Upper lobe of left lung (tissue), 6 donors: ENCODE data around the gene TTLL4. TPM values are rescaled to one million over a fixed set of nuclear protein-coding genes. Genes with fewer than 3 reads are reported as not detected.

Experiments used
- ATAC-seq, 2 donors: fragments of 200-7000 bp; cut with Tn5 transposase; one replicate each; pipeline ENCODE4 v1.9.1; 2022; ENCODE audit warnings: mild to moderate bottlenecking in 2 of 2, moderate library complexity in 2 of 2; ENCODE audit not compliant: low FRiP score in 2 of 2
- DNase-seq, 2 donors: peaks; one replicate each; pipeline ENCODE4 v3.0.0-alpha.2; 2019 to 2020
- H3K27ac ChIP-seq, 4 donors: fragments of 200-600 bp; sonication (generic); one replicate each; pipeline ENCODE4 v1.5.1; 2016 to 2019
- H3K27me3 ChIP-seq, 4 donors: fragments of 200-600 bp; sonication (generic); one replicate each; pipeline ENCODE4 v1.5.1; 2017 to 2019
- H3K36me3 ChIP-seq, 4 donors: fragments of 200-600 bp; sonication (generic); one replicate each; pipeline ENCODE4 v1.5.1; 2016 to 2019
- H3K4me1 ChIP-seq, 4 donors: fragments of 200-600 bp; sonication (generic); one replicate each; pipeline ENCODE4 v1.5.1; 2018 to 2019
- H3K4me3 ChIP-seq, 4 donors: fragments of 200-600 bp; sonication (generic); one replicate each; pipeline ENCODE4 v1.5.1; 2017 to 2019; ENCODE audit warnings: mild to moderate bottlenecking in 2 of 4, moderate library complexity in 1 of 4
- H3K9me3 ChIP-seq, 4 donors: fragments of 200-600 bp; sonication (generic); one replicate each; pipeline ENCODE4 v1.5.1; 2018 to 2019
- CTCF ChIP-seq, 6 experiments: fragments of 450-650 bp in 4 of 6; fragments of 200-600 bp in 2 of 6; sonication (generic) in 2 of 6; IDR thresholded peaks; one replicate each; pipeline ENCODE4 v1.5.1; 2016 to 2019; ENCODE audit warnings: antibody characterized with exemption in 6 of 6
- EP300 ChIP-seq, 4 donors: sonication (generic); formaldehyde crosslinking; IDR thresholded peaks; one replicate each; pipeline ENCODE4 v1.5.1; 2017; ENCODE audit warnings: antibody characterized with exemption in 4 of 4, control low read depth in 2 of 4
- POLR2A ChIP-seq, 4 donors: fragments of 450-650 bp; IDR thresholded peaks; one replicate each; pipeline ENCODE4 v1.5.1; 2016 to 2017; ENCODE audit warnings: antibody characterized with exemption in 4 of 4, mild to moderate bottlenecking in 2 of 4
- POLR2AphosphoS5 ChIP-seq, 2 donors: sonication (generic); formaldehyde crosslinking; IDR thresholded peaks; one replicate each; pipeline ENCODE4 v1.5.1; 2017; ENCODE audit warnings: antibody characterized with exemption in 2 of 2
- WGBS, 2 donors: methylation state at CpG; one replicate each; pipeline ENCODE4 v1.1.5; 2017 to 2018; 5-methylcytosine and 5-hydroxymethylcytosine counted together
- total RNA-seq, 6 donors: library from RNA; depleted of rRNA in 4 of 6; stranded (reverse); fragments of >200 nt in 4 of 6; gene quantifications; one replicate each; pipeline versions ENCODE4 v1.1.0 to v1.2.1, GENCODE V29; 2016 to 2021
- donor health status: DM: no; HTN: no; CAD: no; lungs with moderate emphysema.
- donor health status: DM: no; HTN: yes; CAD: no; lungs with severe emphysema.

TTLL4 gene
- total RNA-seq, 6 donors from 2014 or later, result 21.1 to 46.1 (median 31.7) TPM

- TF ChIP-seq POLR2A (IDR thresholded peaks at IDR 0.05), result no peak
- no peak for TF ChIP-seq POLR2AphosphoS5 (IDR thresholded peaks at IDR 0.05)
- no peak for TF ChIP-seq CTCF (IDR thresholded peaks at IDR 0.05)
- no peak for TF ChIP-seq EP300 (IDR thresholded peaks at IDR 0.05)
- no peak for ATAC-seq
- WGBS, 2 donors, result 98 to 100% methylated on average over 2 to 8 of the region's 8 CpGs
These were observed 11.8 kb upstream of the TTLL4 start for GRCh38 chr2:218698885-218699284.

GRCh38 chr2:218701806-218702205, 8.8 kb upstream of the TTLL4 start:
- no peaks in the 10 kb centered on the region for H3K9me3 ChIP-seq
- peaks cover under 1 to 31% (median 9%) of the 10 kb centered on the region in 4 donors for H3K36me3 ChIP-seq
- H3K4me3 ChIP-seq, result no peak overlapping the region
- no peaks in the 10 kb centered on the region for H3K4me1 ChIP-seq
- TF ChIP-seq POLR2A (IDR thresholded peaks at IDR 0.05) (no peak), EP300 (IDR thresholded peaks at IDR 0.05) (no peak), CTCF (IDR thresholded peaks at IDR 0.05) (no peak), POLR2AphosphoS5 (IDR thresholded peaks at IDR 0.05) (no peak)
- 98 to 100% methylated on average over 2 of the region's 2 CpGs for WGBS, 2 donors
- ATAC-seq (no peak), DNase-seq (no peak)
- no peak overlapping the region for H3K27ac ChIP-seq
- no peaks in the 10 kb centered on the region for H3K27me3 ChIP-seq

More at GRCh38 chr2:218698885-218699284, 11.8 kb upstream of the TTLL4 start:
- H3K9me3 ChIP-seq, result no peaks in the 10 kb centered on the region
- no peak overlapping the region for H3K4me3 ChIP-seq
- DNase-seq, result peak in 1 of 2 donors; percentile 38
- H3K4me1 ChIP-seq, result no peaks in the 10 kb centered on the region
- H3K27ac ChIP-seq, result no peak overlapping the region
- H3K27me3 ChIP-seq, result no peaks in the 10 kb centered on the region
- peaks cover 5 to 41% (median 20%) of the 10 kb centered on the region in 4 donors for H3K36me3 ChIP-seq

- Histone ChIP-seq H3K4me3 (no peak overlapping the region), H3K9me3 (no peaks in the 10 kb centered on the region), H3K27me3 (no peaks in the 10 kb centered on the region), H3K27ac (no peak overlapping the region), H3K4me1 (no peaks in the 10 kb centered on the region), H3K36me3 (peaks cover 0 to 23% (median 6%) of the 10 kb centered on the region in 4 donors)
- TF ChIP-seq CTCF (IDR thresholded peaks at IDR 0.05) (no peak), POLR2A (IDR thresholded peaks at IDR 0.05) (no peak), POLR2AphosphoS5 (IDR thresholded peaks at IDR 0.05) (no peak), EP300 (IDR thresholded peaks at IDR 0.05) (no peak)
- WGBS, 2 donors, result 68 to 85% methylated on average over 4 of the region's 4 CpGs
- DNase-seq (no peak), ATAC-seq (no peak)
These were observed 7.3 kb upstream of the TTLL4 start for GRCh38 chr2:218703341-218703740.

GRCh38 chr2:218708086-218708485, 2.5 kb upstream of the TTLL4 start:
- no peak for TF ChIP-seq CTCF (IDR thresholded peaks at IDR 0.05)
- peaks cover 8 to 13% (median 10%) of the 10 kb centered on the region in 4 donors for H3K4me1 ChIP-seq
- H3K27me3 ChIP-seq, result no peaks in the 10 kb centered on the region
- DNase-seq (no peak), ATAC-seq (no peak)
- 86 to 90% methylated on average over 4 of the region's 4 CpGs for WGBS, 2 donors
- H3K36me3 ChIP-seq, result no peaks in the 10 kb centered on the region
- H3K4me3 ChIP-seq, result no peak overlapping the region
- H3K9me3 ChIP-seq, result no peaks in the 10 kb centered on the region
- no peak overlapping the region for H3K27ac ChIP-seq

GRCh38 chr2:218709908-218710307, 727 bp upstream of the TTLL4 start:
- Histone ChIP-seq H3K9me3 (no peaks in the 10 kb centered on the region), H3K36me3 (no peaks in the 10 kb centered on the region), H3K4me3 (peak overlapping the region in 1 of 4 donors; percentile 68), H3K27me3 (no peaks in the 10 kb centered on the region), H3K27ac (no peak overlapping the region), H3K4me1 (peaks cover 9 to 15% (median 12%) of the 10 kb centered on the region in 4 donors)
- DNase-seq (no peak), ATAC-seq (no peak)
- WGBS, 2 donors, result 85 to 86% methylated on average over 8 of the region's 8 CpGs
- TF ChIP-seq POLR2AphosphoS5 (IDR thresholded peaks at IDR 0.05), result no peak
